HG02642 (cell line): ENCODE data around the gene SMYD3.

Source experiments
- ATAC-seq: cut with Tn5 transposase; IDR thresholded peaks from one replicate; pipeline ENCODE4 v1.9.1; 2021; ENCODE audit warnings: mild to moderate bottlenecking; ENCODE audit not compliant: unreplicated experiment, poor library complexity

Gene SMYD3

DNA sequence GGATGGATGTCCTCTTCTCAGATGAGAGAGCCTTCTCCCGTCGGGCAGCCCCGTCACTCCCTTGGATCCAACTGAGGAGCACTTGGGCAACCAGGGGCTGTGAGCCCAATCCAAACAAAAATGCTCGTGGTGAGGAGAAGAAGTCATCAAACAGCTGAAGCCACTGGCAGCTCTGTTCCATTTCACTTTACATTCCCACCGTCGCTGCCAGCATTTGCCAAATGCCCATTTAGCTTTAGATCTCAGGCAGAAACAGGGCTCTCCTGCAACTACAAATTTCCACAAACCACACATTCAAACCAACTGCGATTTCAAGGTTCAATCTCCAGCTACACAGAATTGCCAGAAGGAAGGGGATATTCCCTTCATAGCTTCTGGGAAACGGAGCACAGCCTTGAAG is 634.6 kb downstream of the SMYD3 start:
- no peak for ATAC-seq

DNA sequence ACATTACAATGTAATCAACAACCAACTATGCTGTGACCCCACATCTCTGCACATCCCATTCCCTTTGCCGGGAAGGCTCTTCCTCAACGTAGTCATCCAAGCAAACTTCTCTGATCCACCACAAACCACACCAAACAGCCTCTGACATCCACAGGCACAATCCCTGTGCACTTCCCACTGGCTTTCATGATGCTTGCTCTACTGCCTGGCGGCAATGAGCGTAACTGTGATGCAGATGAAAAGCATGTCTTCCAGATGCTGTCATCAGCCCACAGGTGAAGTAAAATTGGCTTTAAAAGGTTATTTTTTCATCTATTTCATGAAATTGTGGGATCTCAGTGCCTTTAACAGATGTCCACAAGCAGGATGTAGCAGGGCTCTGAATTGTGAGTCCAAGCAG is 635.2 kb downstream of the SMYD3 start:
- no peak for ATAC-seq

DNA sequence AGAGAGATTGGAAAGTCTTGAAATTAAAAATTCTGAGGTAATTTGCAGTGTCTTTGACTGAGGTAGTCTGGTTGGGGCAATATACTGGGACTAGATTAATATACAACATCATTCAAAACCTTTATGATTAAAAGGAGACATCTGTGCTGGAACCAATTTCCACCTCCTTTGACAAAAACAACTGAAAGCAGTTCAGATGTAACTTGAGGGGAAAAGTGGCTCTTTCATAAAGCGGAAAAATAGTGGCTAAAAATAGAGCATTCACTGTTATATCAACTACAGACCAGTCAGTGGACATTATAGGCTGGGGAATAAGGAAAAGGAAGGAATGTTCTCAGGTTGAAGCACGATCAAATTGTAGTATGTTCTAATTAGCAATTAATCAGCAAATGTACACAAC is 635.9 kb downstream of the SMYD3 start:
- no peak for ATAC-seq

DNA sequence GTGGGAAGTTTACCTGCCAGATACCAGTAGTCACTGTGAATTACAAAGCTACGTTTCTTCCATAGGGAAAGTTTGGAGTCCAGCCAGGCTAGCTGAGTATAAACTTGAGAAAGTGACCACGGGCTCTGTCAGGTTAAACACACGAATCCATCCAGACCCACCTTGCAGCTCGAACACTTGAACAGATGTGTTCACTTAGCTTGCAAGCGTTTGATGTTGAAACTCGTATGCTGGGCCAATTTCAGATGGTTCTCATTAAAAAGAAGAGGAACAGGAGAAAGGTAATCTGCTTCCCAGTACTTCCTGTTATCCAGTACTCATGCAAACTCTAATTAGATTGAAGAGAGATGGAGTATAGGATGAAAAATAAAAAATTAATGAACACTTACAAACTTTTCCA is 636.4 kb downstream of the SMYD3 start:
- no peak for ATAC-seq

DNA sequence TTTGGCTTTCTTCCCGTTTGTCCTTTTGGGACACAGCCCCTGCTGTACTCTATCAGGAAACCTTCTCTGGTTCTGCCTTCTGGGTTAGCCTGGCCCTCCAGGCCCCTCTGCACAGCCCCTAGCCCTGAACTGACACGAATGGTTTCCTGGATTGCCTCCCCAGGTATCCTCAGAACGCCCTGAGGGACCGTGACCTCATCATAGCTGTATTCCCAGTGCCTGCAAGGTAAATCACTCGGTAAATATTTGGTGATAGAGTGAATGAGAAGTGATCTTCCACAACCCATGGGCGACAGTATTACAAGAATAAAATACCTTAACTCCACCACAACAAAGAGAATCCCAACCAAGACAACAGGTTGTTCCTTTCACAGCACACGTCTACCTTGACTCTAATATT is 637.2 kb downstream of the SMYD3 start:
- no peak for ATAC-seq

DNA sequence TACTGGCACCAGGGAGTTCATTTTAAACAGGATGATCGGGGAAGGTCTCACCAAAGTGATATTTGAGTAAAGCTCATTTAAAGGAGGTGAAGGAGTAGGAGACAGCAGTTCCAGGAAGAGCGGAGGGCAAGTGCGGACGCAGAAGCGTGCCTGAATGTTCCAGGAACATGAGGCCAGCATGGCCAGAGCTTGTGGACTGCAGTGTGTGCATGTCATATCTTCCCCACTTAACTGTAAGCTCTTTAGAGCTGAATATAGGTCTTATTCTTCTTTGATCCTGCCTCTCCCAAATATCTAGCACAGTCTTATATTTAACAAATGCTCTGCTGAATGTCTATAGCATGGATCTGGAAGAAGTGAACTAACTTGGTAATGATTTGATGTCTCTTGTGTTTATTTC is 639.3 kb downstream of the SMYD3 start:
- ATAC-seq, result no peak

DNA sequence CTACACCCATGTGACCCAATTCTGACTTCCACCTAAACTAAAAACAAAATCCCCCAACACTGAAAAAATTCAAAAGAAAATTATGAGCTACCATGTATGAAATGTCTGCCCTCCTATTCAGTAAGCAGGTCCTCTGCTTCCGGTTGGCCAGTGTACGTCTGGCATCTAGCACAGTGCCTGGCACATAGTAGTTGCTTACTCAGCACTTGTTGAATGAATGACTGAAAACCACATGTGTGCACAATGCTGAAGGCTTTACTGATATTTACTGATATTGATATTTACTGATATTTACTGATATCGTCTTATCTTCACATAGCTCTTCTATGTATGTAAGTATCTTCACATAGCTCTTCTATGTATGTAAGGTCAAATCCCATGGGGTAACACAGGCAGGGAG is 642.2 kb downstream of the SMYD3 start:
- ATAC-seq, result no peak

DNA sequence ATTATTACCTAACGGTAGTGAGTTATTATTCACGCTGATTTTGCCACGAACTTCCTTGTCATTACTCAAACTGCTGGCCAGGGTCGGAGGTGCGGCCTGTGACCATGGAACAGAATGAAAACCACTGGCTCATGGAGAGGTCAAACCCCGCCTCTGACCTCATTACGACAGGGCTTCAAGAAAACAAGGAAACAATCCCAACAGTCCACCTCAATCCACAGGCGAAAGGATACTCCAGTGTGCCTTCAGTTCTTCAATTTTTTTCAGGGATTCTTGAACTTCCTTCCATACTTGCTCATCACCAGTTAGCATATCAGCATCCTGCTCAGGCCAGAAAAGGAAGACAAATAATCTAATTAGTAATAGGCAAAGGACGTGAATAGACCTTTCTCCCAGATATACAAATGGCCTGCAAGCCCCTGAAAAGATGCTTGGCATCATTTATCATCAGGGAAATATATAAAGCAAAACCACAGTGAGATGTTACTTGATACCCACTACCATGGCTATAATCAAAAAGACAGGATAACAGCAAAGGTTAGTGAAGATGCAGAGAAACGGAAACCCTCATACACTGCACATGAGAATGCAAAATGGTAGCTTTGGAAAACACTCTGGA is 643.4 kb downstream of the SMYD3 start:
- ATAC-seq, result no peak

DNA sequence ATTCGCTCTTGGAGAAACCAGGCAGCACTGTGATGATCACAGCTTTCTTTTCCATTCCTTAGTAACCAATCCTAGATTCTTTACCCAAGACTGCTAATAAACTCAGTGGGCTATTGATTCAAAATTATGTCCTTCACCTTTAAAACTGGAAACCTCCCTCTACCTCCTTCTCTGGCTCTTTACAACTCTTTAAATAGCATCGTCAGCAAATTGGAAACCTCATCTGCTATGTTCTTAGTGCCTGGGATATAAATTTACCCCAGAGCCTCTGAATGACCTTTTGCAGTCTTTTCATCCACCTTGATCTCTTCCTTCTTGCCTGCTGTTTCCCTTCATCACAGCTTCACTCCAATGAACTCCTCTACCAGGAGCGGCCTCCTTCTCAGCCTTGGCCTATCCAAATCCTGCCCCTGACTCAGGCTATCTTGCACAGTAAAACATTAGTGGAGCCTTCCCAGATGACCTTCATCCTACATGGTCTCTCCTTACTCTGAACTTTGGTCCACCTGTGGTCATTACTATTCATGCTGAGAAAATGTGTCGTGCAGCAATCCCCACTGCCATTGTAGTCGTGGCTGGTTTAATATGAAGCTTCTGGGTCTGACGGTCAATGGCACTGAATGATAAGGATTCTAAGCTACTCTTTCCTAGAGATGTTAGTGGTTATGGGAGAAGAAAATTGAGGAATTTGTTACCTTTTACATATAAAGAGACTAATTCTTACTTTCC is 644.1 kb downstream of the SMYD3 start:
- no peak for ATAC-seq

DNA sequence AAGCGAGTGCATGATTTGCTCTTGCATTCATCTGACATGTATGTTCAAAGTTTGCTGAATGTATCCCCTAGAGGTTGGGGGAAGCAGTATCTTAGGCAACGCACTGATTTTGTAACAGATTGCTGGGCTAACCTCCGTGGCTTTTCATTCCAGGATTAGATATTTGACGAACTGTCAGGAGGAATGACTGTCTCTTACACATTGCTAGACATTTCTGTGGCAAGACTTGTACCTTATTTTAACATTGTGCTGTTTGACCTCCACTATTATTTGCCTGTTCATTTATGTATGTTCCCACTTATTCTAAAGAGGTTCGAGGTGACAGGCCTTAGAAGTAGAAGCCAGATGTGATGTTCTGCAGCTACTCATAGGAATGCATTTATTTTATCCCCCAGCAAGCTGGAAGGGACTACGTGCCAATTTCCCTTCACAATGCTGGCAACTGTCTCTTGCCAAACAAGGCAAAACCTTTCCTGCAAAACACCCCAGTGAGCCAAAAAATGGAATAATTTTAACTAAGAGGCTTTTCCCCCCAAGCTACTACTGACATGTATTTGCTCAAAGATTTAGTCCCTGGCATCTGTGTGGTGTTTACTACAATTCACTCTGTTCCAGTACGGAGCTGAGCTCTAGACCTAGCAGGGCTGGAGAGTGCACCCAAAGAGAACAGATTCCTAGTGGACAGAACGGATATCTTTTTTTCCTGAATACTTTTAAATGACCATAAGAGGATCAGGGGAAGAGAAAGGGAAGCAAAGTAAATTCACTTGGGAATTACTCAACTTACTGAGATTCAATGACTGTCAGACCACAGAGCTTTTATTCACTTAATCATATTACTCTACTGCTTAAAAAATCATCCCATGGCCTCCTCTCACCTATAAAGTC is 646.2 kb downstream of the SMYD3 start:
- ATAC-seq, result no peak

DNA sequence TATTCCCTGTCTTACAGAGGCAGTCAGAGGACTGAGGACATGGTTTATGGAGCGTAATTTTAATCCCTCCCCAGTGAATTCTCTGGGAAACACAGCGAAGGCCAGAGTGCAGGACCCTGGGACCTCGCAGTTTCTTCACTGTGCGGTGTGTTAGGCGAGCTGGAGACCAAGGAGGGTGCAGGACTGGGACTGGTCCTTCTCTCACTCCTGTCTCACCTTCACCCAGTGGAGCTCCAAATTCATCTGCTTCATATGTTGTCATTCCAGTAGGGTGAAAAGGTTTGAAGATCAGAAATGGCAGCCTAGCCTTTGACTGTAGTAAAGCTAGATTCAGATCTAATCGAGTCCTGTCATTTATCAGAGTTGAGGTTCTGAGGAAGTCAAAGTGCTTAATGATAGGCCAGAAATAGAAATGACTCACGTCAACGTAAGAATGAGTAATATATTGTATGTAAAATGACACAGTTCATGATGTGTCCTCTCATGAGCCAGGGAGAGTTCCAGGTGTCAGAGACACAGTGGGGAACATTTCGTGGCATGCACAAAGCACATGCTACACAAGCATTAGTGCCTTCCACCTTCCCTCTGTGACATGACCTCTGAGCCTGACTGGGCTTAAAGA is 647.5 kb downstream of the SMYD3 start:
- ATAC-seq, result no peak

DNA sequence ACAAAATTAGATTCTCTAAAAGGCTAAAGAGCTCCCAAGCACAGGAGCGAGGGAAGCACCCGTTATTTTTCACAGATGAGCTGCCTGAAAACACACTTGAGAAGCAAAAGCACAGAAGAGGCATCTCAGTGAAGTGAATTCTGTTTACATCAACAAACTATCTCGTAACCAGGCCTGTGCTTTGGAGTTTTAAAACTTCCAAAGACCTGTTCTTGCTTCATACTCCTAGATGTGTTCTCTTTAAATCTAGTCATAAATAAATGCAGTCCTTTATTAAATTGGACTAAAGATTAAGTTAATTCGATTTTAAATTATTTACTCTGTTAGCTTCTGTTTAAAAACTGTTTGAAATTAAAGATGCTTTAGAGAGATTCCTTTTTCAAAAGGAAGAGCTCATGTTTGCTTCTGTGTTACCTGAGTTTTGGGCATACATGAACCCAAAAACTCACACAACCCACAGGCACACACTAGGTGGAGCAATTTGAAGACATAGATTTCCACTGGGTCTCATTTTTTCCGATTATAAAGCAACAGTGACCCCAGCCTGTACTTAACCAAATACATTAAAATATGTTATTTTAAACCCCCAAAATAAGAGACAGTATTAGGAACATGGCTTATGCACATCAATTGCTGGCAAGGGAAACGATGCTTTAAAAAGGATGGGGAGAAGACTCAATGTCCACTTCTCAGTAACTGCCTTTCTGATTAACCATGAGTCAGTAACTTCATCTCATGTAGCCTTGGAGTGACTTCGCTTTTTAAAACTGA is 648.2 kb downstream of the SMYD3 start:
- no peak for ATAC-seq

DNA sequence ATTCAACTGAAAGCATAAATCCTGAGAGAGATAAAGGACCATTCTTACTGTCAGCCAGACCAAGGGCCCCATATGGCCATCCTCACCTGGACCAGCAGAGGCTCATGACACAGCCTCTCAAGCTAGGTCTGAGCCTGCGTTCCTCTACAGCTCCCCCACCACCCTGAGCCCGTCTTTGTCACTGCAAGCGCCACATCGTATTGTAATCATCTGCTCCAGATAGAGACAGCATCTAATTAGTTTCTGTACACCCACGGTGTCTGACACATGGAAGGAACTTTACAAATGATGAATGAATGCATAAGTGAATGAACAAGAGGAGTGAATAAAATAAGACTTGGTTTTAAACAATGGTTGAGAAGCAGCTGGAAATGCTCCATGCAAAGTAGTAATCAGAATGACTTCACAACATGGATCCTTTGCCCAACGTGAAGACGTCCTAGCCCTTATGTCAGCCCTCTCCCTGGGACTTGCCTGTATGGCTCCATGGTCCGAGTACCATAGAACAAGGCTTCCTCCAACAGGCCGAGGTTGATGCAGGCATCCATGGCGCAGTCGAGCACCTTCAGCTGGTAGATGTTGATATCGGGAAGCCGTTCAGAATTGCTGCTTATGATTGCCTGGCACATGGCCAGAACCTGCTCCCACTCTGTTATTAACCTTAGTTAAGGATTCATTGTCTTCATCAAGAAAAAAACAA is 648.9 kb downstream of the SMYD3 start:
- ATAC-seq, result no peak

DNA sequence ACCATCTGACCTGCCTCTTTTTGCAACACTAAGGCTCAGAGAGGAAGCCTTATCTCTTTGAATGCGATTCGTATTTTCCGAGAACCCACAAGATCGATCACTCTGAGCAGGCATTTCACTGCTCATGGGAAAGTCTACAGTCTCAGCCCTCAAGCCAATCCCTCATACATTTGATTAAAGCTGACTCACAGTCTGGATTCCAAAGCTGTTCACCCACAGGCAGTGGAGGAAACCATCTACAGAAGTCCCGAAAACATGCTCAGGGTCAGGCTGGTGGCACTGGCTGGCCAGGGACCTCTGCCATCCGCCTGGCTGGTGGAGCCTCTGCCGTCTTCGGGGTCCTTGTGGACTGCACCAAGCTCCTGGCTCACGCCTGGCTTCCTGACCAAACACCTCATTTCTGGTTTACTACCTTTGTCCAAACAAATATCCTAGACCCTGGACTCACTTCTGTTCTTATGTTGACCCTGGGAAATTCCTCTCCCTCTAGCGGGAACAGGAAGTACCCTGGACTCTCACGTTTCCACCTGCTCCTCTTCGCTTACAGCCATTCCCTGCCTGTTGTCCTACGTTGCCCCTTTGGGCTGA is 650.0 kb downstream of the SMYD3 start:
- ATAC-seq, result no peak

DNA sequence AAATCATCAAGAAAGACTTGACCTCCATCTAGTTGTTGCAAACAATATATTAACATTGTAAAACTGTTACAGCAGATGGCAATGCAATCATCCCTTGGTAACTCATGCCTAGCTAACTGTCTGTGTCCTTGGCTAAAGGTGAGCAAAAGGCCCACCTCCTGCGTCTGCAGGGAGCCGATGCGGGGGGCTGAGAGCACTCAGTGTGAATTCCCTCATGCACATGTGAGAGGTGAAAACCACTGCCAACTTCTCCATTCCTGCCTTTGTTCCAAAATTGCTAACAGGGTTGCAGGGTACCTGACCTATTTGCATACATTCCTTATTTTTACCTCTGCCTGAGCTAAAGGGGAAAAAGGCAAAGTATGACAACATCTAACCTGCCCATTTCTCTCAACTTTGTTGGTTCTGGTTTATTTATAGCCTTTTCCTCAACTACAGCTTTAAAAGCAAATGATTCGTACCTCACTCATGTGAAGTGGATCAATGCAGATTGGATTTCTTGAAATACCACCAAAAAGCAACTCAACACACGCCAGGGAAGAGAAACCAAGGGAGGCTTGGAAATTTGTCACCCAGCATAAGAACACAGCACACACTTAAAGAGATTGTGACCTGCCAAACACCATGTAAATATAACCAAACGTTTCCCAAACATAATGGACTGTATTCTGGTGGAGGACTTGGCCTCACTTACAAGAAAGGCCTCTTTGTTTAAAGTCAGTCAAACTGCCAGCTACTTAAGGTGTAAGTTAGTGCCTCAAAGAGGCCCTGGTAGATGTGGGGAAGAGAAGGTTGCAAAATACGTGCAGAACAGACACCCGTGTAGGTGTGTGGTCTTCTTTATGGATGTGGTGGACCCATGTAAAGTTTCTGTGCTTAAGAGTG is 651.0 kb downstream of the SMYD3 start:
- ATAC-seq, result no peak

DNA sequence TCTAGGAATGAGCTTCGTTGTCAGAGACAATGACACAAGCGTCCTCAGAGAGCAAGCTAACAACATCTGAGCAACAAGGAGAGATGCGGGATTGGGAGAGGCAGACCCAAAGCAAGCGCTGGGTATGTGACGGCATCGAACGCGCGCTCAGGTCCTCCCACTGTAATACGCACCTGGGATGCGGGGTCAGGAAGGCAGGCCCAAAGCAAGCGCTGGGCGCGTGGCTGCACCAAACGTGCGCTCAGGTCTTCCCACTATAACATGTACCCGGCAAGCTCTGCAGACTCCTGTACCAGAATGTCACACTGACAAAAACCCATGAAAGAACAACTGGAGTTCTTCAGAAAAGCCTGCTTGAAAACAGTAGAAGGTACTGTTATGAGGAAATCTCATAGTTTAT is 653.8 kb downstream of the SMYD3 start:
- no peak for ATAC-seq

DNA sequence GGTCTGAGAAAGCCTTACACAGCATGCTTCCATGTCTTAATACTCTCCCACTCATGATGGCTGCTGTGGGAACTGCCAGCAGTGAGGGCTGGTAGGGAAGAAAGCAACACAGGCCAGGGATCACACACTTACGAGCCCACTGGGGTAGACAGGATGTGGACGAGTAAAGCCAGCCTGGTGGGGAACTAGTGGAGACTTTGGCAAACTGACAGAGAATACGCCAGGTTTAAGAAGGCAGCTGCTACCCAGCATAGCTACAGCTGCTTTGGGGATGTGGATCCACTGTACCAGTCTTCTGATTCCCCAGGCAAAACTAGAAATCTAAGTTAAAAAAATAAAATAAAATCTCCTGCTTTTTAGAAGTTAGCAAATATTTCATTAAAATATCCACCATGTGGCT is 664.0 kb downstream of the SMYD3 start:
- no peak for ATAC-seq

DNA sequence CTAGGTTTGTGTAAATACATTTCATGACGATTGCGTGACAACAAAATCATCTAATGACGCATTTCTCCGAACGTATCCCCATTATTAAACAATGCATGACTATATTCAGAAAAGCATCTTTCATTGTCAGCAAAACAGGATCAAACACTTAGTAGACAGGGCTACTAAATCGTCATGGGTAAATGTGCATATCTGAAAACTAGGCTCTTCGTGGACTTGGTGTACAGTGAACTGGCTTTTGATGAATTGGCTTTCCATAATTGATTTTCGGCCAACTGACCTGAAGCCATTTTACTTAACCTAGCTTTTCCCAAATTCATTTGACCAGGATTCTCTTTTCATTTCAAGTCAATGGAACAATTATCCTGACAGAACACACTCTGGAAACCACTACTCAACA is 665.0 kb downstream of the SMYD3 start:
- no peak for ATAC-seq
